Thyroid gland (tissue), 4 donors: ENCODE measurements around the gene IFT27. TPM values are rescaled to one million over a fixed set of nuclear protein-coding genes. Genes with fewer than 3 reads are reported as not detected.
"Not testable (repeated sequence)": the region's sequence is repeated elsewhere in the genome, so short reads cannot be mapped to it uniquely, and the experiment has no call there.

Experiments used
- DNase-seq, 2 donors: peaks; one replicate each; pipeline ENCODE4 v3.0.0-alpha.2; 2019
- H3K27ac ChIP-seq, 3 donors: fragments of 200-600 bp; sonication (generic); 1 replicate in 2 of 3; 2 replicates in 1 of 3; pipeline ENCODE4 v1.5.1; 2016 to 2019; ENCODE audit warnings: mild to moderate bottlenecking in 1 of 3, moderate library complexity in 1 of 3
- H3K27me3 ChIP-seq: fragments of 200-600 bp; sonication (generic); one replicate; pipeline ENCODE4 v1.5.1; 2019
- H3K36me3 ChIP-seq, 2 donors: fragments of 200-600 bp; sonication (generic); one replicate each; pipeline ENCODE4 v1.5.1; 2016 to 2019
- H3K4me1 ChIP-seq, 2 donors: fragments of 200-600 bp; sonication (generic); one replicate each; pipeline ENCODE4 v1.5.1; 2017 to 2019
- H3K4me3 ChIP-seq, 3 donors: fragments of 200-600 bp; sonication (generic); replicated peaks in 1 of 3; 1 replicate in 2 of 3; 2 replicates in 1 of 3; pipeline ENCODE4 v1.5.1; 2016; ENCODE audit warnings: mild to moderate bottlenecking in 1 of 3
- H3K9me3 ChIP-seq: fragments of 200-600 bp; sonication (generic); one replicate; pipeline ENCODE4 v1.5.1; 2017
- POLR2A ChIP-seq, 2 donors: fragments of 450-650 bp; IDR thresholded peaks; one replicate each; pipeline ENCODE4 v1.6.1; 2017; ENCODE audit warnings: antibody characterized with exemption in 2 of 2, mild to moderate bottlenecking in 2 of 2, moderate library complexity in 1 of 2
- WGBS, 2 donors: methylation state at CpG; one replicate each; pipeline ENCODE4 v1.1.5; 2017; 5-methylcytosine and 5-hydroxymethylcytosine counted together
- intact Hi-C: fragments of 100-400 bp; cut with DNase I; formaldehyde crosslinking; loops from one replicate; pipeline ENCODE4 v1.15.1; 2023
- total RNA-seq, 4 donors: library from RNA; depleted of rRNA; stranded (reverse); fragments of >200 nt; gene quantifications; one replicate each; pipeline ENCODE4 v1.2.3, GENCODE V29; 2016
- TF ChIP-seq, protein P1 (sequence below), 6 experiments: fragments of 200-600 bp in 3 of 6; fragments of 450-650 bp in 3 of 6; sonication (generic) in 3 of 6; IDR thresholded peaks; one replicate each; pipeline ENCODE4 v1.5.1; 2016 to 2019; ENCODE audit warnings: antibody characterized with exemption in 6 of 6, mild to moderate bottlenecking in 2 of 6, inconsistent platforms in 1 of 6, moderate library complexity in 1 of 6

IFT27 gene
- total RNA-seq, 4 donors from 2014 or later, result 25.1 to 39.2 (median 36.3) TPM

DNA sequence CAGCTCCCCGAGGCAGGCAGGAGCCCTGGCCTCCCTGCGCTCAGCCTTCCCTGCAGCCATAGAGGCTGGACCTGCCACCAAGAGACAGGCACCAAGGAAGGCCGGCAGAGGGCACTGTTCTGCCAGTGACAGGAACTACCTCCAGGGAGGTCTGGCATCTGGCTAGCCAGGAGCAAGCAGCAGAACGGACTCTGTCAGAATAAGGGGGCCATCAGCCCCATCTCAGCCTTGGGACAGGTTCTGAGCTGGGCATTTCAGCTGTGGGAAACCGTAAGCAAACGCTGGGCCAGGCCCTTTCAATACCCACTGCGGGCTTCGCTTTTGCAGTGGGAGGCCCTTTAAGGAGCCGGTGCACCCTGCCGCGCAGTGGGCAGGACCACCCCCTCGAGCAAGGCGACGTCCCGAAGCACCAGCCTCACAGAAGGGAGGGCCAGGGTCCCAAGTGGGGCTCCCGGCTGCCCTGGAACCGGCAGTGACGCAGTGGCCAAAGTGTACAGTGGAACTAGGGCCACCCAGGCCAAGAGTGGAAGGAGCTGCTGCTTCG lies 18.2 kb downstream of the IFT27 start:
- H3K4me1 ChIP-seq, result peaks cover 8 to 18% of the 10 kb centered on the region in 2 donors
- H3K27ac ChIP-seq, result no peak overlapping the region
- whole genome bisulfite sequencing, 2 donors, result 68 to 77% methylated on average over 8 to 17 of the region's 19 CpGs
- DNase-seq, result peak; percentile 79
- no peaks in the 10 kb centered on the region for H3K36me3 ChIP-seq
- no peaks in the 10 kb centered on the region for H3K9me3 ChIP-seq
- TF ChIP-seq POLR2A (IDR thresholded peaks at IDR 0.05), result no peak
- TF ChIP-seq, protein P1, sequence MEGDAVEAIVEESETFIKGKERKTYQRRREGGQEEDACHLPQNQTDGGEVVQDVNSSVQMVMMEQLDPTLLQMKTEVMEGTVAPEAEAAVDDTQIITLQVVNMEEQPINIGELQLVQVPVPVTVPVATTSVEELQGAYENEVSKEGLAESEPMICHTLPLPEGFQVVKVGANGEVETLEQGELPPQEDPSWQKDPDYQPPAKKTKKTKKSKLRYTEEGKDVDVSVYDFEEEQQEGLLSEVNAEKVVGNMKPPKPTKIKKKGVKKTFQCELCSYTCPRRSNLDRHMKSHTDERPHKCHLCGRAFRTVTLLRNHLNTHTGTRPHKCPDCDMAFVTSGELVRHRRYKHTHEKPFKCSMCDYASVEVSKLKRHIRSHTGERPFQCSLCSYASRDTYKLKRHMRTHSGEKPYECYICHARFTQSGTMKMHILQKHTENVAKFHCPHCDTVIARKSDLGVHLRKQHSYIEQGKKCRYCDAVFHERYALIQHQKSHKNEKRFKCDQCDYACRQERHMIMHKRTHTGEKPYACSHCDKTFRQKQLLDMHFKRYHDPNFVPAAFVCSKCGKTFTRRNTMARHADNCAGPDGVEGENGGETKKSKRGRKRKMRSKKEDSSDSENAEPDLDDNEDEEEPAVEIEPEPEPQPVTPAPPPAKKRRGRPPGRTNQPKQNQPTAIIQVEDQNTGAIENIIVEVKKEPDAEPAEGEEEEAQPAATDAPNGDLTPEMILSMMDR (IDR thresholded peaks at IDR 0.05), result peak in 5 of 6 experiments; percentile 47 to 75 (median 56)
- intact Hi-C loops, result no loop called here
- no peak overlapping the region for H3K4me3 ChIP-seq
- H3K27me3 ChIP-seq, result no peaks in the 10 kb centered on the region

DNA sequence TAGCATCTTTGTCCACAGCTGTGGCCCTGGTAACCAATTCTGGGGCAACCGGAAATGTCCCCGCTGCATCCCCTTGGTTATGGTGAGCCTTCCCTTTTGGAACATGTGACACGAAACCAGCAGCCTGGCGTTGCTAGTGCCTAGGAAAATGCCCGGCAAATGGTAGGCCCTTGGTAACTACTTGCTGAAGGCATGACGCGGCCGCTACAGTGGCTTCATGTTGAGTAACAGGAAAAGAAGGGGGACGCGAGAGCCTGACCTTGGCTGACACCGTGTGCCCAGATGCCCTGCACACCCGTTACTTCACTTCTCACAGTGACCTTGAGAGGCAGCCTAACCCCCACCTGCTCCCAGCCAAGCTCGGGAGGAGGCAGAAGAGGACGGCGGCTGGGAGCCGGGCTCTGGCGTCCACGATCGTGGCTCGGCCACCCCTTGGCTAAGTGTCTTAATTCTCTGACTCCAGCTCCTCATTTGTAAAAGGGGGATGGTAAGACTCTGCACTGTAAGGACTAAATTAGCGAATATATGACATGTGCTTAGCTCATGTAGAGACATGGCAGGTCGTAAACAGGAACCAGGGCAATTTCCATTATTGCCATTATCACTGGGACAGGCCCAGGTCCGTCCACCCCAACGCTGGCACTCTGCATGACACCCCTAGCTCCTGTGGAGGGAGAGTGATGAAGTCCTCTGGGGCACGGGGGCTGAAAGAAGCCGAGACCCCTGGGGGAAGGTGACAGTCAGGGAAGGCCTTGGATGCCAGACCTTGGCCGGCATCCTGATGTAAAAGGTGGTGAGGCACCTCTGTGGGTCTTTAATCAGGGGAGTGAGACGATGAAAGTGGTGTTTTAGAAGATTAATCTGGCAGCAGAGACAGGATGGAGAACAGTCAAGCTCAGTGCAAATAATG lies 18.9 kb downstream of the IFT27 start:
- no peak for DNase-seq
- WGBS, 2 donors, result 58 to 68% methylated on average over 22 to 27 of the region's 28 CpGs
- H3K4me3 ChIP-seq, result no peak overlapping the region
- H3K36me3 ChIP-seq, result no peaks in the 10 kb centered on the region
- H3K4me1 ChIP-seq, result peaks cover 8 to 13% of the 10 kb centered on the region in 2 donors
- no peak overlapping the region for H3K27ac ChIP-seq
- intact Hi-C loops, result no loop called here
- TF ChIP-seq POLR2A (IDR thresholded peaks at IDR 0.05), result no peak
- TF ChIP-seq, protein P1 (IDR thresholded peaks at IDR 0.05), result no peak
- H3K9me3 ChIP-seq, result no peaks in the 10 kb centered on the region
- H3K27me3 ChIP-seq, result no peaks in the 10 kb centered on the region

GRCh38 chr22:36756031-36756430 lies 19.9 kb downstream of the IFT27 start:
- intact Hi-C loops, result no loop called here
- Histone ChIP-seq H3K4me3 (no peak overlapping the region), H3K36me3 (no peaks in the 10 kb centered on the region), H3K4me1 (peaks cover 8 to 13% of the 10 kb centered on the region in 2 donors), H3K9me3 (no peaks in the 10 kb centered on the region), H3K27me3 (no peaks in the 10 kb centered on the region), H3K27ac (no peak overlapping the region)
- TF ChIP-seq, protein P1 (IDR thresholded peaks at IDR 0.05), result no peak
- TF ChIP-seq POLR2A (IDR thresholded peaks at IDR 0.05), result no peak
- no peak for DNase-seq
- 33 to 35% methylated on average over 5 of the region's 7 CpGs for WGBS, 2 donors

DNA sequence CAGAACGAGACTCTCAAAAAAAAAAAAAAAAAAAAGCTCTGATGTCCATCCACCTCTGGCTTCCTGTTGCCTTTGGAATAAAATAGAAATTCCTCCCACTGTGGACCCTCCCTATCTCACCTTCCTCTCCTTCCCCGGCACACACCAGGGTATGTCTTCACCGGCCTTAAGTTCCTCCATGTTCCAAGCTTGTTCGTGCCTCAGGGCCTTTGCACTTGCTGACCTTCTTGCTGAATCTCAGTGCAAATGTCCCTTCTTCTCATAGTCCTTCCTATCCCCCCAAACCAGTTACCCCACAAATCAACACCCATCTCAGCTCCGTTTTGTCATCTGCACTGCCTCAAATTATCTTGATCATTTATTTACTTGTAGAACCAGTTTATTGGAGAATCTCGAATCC lies 20.6 kb downstream of the IFT27 start:
- intact Hi-C loops, result no loop called here

DNA sequence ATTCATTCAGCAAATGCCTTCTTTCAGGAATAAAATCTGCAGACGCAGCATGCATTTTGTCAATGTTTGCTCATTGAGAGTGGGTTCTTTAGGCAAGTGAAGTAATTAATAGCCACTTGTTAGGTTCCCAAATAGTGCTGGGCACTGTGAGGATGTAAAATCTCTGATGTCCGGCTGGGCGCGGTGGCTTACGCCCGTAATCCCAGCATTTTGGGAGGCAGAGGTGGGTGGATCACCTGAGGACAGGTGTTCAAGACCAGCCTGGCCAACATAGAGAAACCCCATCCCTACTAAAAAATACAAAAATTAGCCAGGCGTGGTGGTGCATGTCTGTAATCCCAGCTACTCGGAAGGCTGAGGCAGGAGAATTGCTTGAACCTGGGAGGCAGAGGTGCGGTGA lies 21.0 kb downstream of the IFT27 start:
- H3K36me3 ChIP-seq, H3K4me3 ChIP-seq, H3K9me3 ChIP-seq, intact Hi-C loops, H3K27me3 ChIP-seq, H3K27ac ChIP-seq, DNase-seq: not testable (repeated sequence)
- peaks cover 8 to 13% of the 10 kb centered on the region in 2 donors for H3K4me1 ChIP-seq
- 90 to 91% methylated on average over 9 of the region's 9 CpGs for WGBS, 2 donors

More for the DNA sequence above, 20.6 kb downstream of the IFT27 start:
- TF ChIP-seq, protein P1 (IDR thresholded peaks at IDR 0.05), result no peak
- no peak for TF ChIP-seq POLR2A (IDR thresholded peaks at IDR 0.05)
- no peaks in the 10 kb centered on the region for H3K36me3 ChIP-seq
- DNase-seq, result no peak
- H3K4me3 ChIP-seq, result no peak overlapping the region
- 81 to 85% methylated on average over 6 of the region's 6 CpGs for WGBS, 2 donors
- no peaks in the 10 kb centered on the region for H3K27me3 ChIP-seq
- H3K9me3 ChIP-seq, result no peaks in the 10 kb centered on the region
- H3K4me1 ChIP-seq, result peaks cover 8 to 13% of the 10 kb centered on the region in 2 donors
- H3K27ac ChIP-seq, result no peak overlapping the region
